HepG2 (cell line): ENCODE data around the gene SCUBE1. TPM values are rescaled to one million over a fixed set of nuclear protein-coding genes. Genes with fewer than 3 reads are reported as not detected.
A peak's percentile ranks its signal among the peaks of the same experiment; 100 is the strongest.

ENCODE experiments used
- CBX5 ChIP-seq: sonication (generic); formaldehyde crosslinking; IDR thresholded peaks from 2 replicates; pipeline ENCODE4 v1.4.0; 2020; ENCODE audit warnings: missing genetic modification reagents, borderline replicate concordance
- ELF4 ChIP-seq: sonication (generic); formaldehyde crosslinking; IDR thresholded peaks from 2 replicates; pipeline ENCODE4 v1.5.0; 2020; ENCODE audit warnings: missing genetic modification reagents, mild to moderate bottlenecking, moderate library complexity, borderline replicate concordance
- KAT2B ChIP-seq: fragments of 150-350 bp; IDR thresholded peaks from 2 replicates; pipeline ENCODE4 v1.6.1; 2014; ENCODE audit warnings: low read depth, low read length, borderline replicate concordance
- KDM2A ChIP-seq: sonication (generic); formaldehyde crosslinking; IDR thresholded peaks from 2 replicates; pipeline ENCODE4 v1.4.0; 2020; ENCODE audit warnings: low read depth, missing genetic modification reagents, borderline replicate concordance
- KLF15 ChIP-seq: sonication (generic); formaldehyde crosslinking; IDR thresholded peaks from 2 replicates; pipeline ENCODE4 v1.8.1; 2023; ENCODE audit warnings: borderline replicate concordance, mild to moderate bottlenecking, inconsistent platforms, missing genetic modification reagents, mixed read lengths
- MATR3 ChIP-seq: sonication (generic); formaldehyde crosslinking; IDR thresholded peaks from 2 replicates; pipeline ENCODE4 v1.4.0; 2020; ENCODE audit warnings: missing genetic modification reagents
- MBD4 ChIP-seq: IDR thresholded peaks from 2 replicates; pipeline ENCODE4 v1.6.1; 2012; ENCODE audit warnings: low read length, inconsistent platforms, borderline replicate concordance
- MYC ChIP-seq: sonication (generic); formaldehyde crosslinking; IDR thresholded peaks from 2 replicates; pipeline ENCODE4 v1.9.0; 2021; ENCODE audit warnings: missing genetic modification reagents, borderline replicate concordance
- NKX3-1 ChIP-seq: sonication (generic); formaldehyde crosslinking; IDR thresholded peaks from 2 replicates; pipeline ENCODE4 v1.5.0; 2020; ENCODE audit warnings: missing genetic modification reagents
- RARA ChIP-seq: IDR thresholded peaks from 2 replicates; pipeline ENCODE4 v1.6.1; 2016; ENCODE audit warnings: missing genetic modification reagents, missing compliant biosample characterization
- SIX4 ChIP-seq: sonication (generic); formaldehyde crosslinking; IDR thresholded peaks from 2 replicates; pipeline ENCODE4 v1.4.0; 2020; ENCODE audit warnings: missing genetic modification reagents
- SRF ChIP-seq: IDR thresholded peaks from 2 replicates; pipeline ENCODE4 v1.6.1; 2011; ENCODE audit warnings: mild to moderate bottlenecking, low read depth, low read length, moderate library complexity
- THAP11 ChIP-seq: IDR thresholded peaks from 2 replicates; pipeline ENCODE4 v1.6.1; 2016; ENCODE audit warnings: missing biosample characterization, missing genetic modification reagents
- ZNF205 ChIP-seq: IDR thresholded peaks from 2 replicates; pipeline ENCODE4 v1.6.1; 2018; ENCODE audit warnings: missing biosample characterization, missing genetic modification reagents
- ZNF543 ChIP-seq: sonication (generic); formaldehyde crosslinking; IDR thresholded peaks from 2 replicates; pipeline ENCODE4 v1.4.0; 2020; ENCODE audit warnings: mild to moderate bottlenecking, missing genetic modification reagents
- ZNF547 ChIP-seq: sonication (generic); formaldehyde crosslinking; IDR thresholded peaks from 2 replicates; pipeline ENCODE4 v1.5.1; 2020; ENCODE audit warnings: mild to moderate bottlenecking, missing genetic modification reagents
- ZNF749 ChIP-seq: sonication (generic); formaldehyde crosslinking; IDR thresholded peaks from 2 replicates; pipeline ENCODE4 v1.8.0; 2022; ENCODE audit warnings: mild to moderate bottlenecking, missing genetic modification reagents, moderate library complexity, borderline replicate concordance
- ZNF891 ChIP-seq: sonication (generic); formaldehyde crosslinking; IDR thresholded peaks from 2 replicates; pipeline ENCODE4 v1.5.0; 2020; ENCODE audit warnings: mild to moderate bottlenecking, missing genetic modification reagents
- ZSCAN21 ChIP-seq: sonication (generic); formaldehyde crosslinking; IDR thresholded peaks from 2 replicates; pipeline ENCODE4 v1.8.0; 2022; ENCODE audit warnings: mild to moderate bottlenecking, missing genetic modification reagents, moderate library complexity, borderline replicate concordance
- polyA plus RNA-seq, 8 experiments: library from polyadenylated mRNA; depleted of rRNA in 3 of 8; stranded (reverse) in 7 of 8; unstranded in 1 of 8; fragments of >200 nt; fragmentation: Illumina TruSeq in 4 of 8; extraction: Trizol in 4 of 8; gene quantifications; 2 replicates each; pipeline versions ENCODE4 v1.2.1 to v1.2.3, GENCODE V29; 2011 to 2016; ENCODE audit warnings: low read depth in 4 of 8, missing spikeins in 1 of 8, mixed read lengths in 1 of 8; ENCODE audit not compliant: insufficient read depth in 1 of 8
- total RNA-seq, 5 experiments: library from RNA; depleted of rRNA; stranded (reverse); fragments of >200 nt; fragmentation: Illumina TruSeq; extraction: Trizol; gene quantifications; 2 replicates each; pipeline ENCODE4 v1.2.3, GENCODE V29; 2016; ENCODE audit warnings: low read depth in 1 of 5
- TF ChIP-seq, protein P1 (sequence below): sonication (generic); formaldehyde crosslinking; conservative IDR thresholded peaks from 2 replicates; pipeline ENCODE4 v1.8.1; 2023; ENCODE audit warnings: missing genetic modification reagents
- TF ChIP-seq, protein P2 (sequence below): sonication (generic); formaldehyde crosslinking; conservative IDR thresholded peaks from 2 replicates; pipeline ENCODE4 v1.4.0; 2020; ENCODE audit warnings: missing genetic modification reagents
- TF ChIP-seq, protein P3 (sequence below): sonication (generic); formaldehyde crosslinking; IDR thresholded peaks from 2 replicates; pipeline ENCODE4 v1.8.0; 2023; ENCODE audit warnings: mild to moderate bottlenecking, missing genetic modification reagents
- TF ChIP-seq, protein P4 (sequence below): sonication (generic); formaldehyde crosslinking; IDR thresholded peaks from 2 replicates; pipeline ENCODE4 v1.5.0; 2020; ENCODE audit warnings: missing genetic modification reagents, mild to moderate bottlenecking, borderline replicate concordance
- TF ChIP-seq, protein P5 (sequence below): sonication (generic); formaldehyde crosslinking; IDR thresholded peaks from 2 replicates; pipeline ENCODE4 v1.4.0; 2020; ENCODE audit warnings: mild to moderate bottlenecking, missing genetic modification reagents
- TF ChIP-seq, protein P6 (sequence below): fragments of 450-650 bp; IDR thresholded peaks from 2 replicates; pipeline ENCODE4 v1.6.1; 2016
- TF ChIP-seq, protein P7 (sequence below): IDR thresholded peaks from 2 replicates; pipeline ENCODE4 v1.6.1; 2012; ENCODE audit warnings: inconsistent platforms

SCUBE1 gene
- total and polyA plus RNA-seq, 2 of the 13 experiments (the other 11 are each of a cell fraction or from before 2014, with no cell fraction given) = under 0.01 to 0.05 TPM

DNA sequence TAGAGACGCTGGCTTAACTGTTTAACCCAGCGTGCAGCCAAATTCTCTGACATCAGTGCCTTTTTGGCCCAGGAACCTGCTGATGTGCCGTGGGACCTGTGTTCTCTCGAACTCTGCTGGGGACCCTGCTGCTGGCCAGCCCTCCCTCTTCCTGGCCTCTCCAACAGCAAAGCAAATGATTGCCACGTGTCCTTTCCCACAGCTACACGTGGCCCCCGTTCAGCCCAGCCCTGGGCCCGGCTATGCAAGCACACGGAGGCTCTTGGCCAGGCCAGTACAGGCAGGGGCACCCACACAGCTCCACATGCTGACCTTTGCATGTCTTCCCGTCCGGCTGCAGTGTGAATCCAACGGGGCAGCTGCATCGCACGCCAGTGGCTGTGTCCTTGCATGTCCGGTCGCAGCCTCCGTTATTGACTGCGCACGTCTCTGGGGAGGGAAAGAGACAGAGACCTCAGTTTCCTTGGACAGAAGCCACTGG is 104.6 kb downstream of the SCUBE1 start (continued):
- TF ChIP-seq KAT2B = no peak
- TF ChIP-seq MYC (CRISPR knock-in tag) = peak; percentile 34; the same call in 1 of the 2 replicates
- TF ChIP-seq, protein P1, sequence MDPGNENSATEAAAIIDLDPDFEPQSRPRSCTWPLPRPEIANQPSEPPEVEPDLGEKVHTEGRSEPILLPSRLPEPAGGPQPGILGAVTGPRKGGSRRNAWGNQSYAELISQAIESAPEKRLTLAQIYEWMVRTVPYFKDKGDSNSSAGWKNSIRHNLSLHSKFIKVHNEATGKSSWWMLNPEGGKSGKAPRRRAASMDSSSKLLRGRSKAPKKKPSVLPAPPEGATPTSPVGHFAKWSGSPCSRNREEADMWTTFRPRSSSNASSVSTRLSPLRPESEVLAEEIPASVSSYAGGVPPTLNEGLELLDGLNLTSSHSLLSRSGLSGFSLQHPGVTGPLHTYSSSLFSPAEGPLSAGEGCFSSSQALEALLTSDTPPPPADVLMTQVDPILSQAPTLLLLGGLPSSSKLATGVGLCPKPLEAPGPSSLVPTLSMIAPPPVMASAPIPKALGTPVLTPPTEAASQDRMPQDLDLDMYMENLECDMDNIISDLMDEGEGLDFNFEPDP (CRISPR knock-in tag) = no peak
- TF ChIP-seq ZSCAN21 = no peak
- no peak for TF ChIP-seq SIX4 (CRISPR knock-in tag)
- TF ChIP-seq, protein P2, sequence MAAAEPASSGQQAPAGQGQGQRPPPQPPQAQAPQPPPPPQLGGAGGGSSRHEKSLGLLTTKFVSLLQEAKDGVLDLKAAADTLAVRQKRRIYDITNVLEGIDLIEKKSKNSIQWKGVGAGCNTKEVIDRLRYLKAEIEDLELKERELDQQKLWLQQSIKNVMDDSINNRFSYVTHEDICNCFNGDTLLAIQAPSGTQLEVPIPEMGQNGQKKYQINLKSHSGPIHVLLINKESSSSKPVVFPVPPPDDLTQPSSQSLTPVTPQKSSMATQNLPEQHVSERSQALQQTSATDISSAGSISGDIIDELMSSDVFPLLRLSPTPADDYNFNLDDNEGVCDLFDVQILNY (CRISPR knock-in tag) = no peak
- TF ChIP-seq, protein P3, sequence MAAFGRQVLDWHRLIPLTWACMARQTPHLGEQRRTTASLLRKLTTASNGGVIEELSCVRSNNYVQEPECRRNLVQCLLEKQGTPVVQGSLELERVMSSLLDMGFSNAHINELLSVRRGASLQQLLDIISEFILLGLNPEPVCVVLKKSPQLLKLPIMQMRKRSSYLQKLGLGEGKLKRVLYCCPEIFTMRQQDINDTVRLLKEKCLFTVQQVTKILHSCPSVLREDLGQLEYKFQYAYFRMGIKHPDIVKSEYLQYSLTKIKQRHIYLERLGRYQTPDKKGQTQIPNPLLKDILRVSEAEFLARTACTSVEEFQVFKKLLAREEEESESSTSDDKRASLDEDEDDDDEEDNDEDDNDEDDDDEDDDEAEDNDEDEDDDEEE (CRISPR knock-in tag) = no peak
- TF ChIP-seq MBD4 = no peak
- TF ChIP-seq MATR3 = no peak
- no peak for TF ChIP-seq CBX5 (CRISPR knock-in tag)
- TF ChIP-seq ZNF891 = no peak
- no peak for TF ChIP-seq ZNF543 (CRISPR knock-in tag)
- TF ChIP-seq, protein P4, sequence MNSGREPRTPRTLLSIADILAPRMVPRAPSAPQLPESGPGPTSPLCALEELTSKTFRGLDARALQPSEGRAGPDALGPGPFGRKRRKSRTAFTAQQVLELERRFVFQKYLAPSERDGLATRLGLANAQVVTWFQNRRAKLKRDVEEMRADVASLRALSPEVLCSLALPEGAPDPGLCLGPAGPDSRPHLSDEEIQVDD (CRISPR knock-in tag) = no peak
- TF ChIP-seq ZNF749 = no peak
- TF ChIP-seq THAP11 (CRISPR knock-in tag) = no peak
- TF ChIP-seq KLF15 (CRISPR knock-in tag) = no peak
- TF ChIP-seq, protein P5, sequence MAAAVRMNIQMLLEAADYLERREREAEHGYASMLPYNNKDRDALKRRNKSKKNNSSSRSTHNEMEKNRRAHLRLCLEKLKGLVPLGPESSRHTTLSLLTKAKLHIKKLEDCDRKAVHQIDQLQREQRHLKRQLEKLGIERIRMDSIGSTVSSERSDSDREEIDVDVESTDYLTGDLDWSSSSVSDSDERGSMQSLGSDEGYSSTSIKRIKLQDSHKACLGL = no peak
- TF ChIP-seq NKX3-1 = no peak
- TF ChIP-seq ELF4 (CRISPR knock-in tag) = no peak
- no peak for TF ChIP-seq ZNF205 (CRISPR knock-in tag)
- TF ChIP-seq, protein P6, sequence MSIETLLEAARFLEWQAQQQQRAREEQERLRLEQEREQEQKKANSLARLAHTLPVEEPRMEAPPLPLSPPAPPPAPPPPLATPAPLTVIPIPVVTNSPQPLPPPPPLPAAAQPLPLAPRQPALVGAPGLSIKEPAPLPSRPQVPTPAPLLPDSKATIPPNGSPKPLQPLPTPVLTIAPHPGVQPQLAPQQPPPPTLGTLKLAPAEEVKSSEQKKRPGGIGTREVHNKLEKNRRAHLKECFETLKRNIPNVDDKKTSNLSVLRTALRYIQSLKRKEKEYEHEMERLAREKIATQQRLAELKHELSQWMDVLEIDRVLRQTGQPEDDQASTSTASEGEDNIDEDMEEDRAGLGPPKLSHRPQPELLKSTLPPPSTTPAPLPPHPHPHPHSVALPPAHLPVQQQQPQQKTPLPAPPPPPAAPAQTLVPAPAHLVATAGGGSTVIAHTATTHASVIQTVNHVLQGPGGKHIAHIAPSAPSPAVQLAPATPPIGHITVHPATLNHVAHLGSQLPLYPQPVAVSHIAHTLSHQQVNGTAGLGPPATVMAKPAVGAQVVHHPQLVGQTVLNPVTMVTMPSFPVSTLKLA = peak; percentile 97
- TF ChIP-seq SRF = no peak
- TF ChIP-seq ZNF547 (CRISPR knock-in tag) = no peak
- TF ChIP-seq, protein P7, sequence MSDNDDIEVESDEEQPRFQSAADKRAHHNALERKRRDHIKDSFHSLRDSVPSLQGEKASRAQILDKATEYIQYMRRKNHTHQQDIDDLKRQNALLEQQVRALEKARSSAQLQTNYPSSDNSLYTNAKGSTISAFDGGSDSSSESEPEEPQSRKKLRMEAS = peak; percentile 74
- TF ChIP-seq RARA (CRISPR knock-in tag) = 0 out of 2 replicates have a peak, but pooled peaks have one; percentile 10
- peak; percentile 3; the same call in 1 of the 2 replicates for TF ChIP-seq KDM2A (CRISPR knock-in tag)
